Ishikawa (cell line): ENCODE data around the gene PITPNC1.

Experiments
- CEBPB ChIP-seq: IDR thresholded peaks from 2 replicates; pipeline ENCODE4 v1.6.1; 2012
- CREB1 ChIP-seq: IDR thresholded peaks from 2 replicates; pipeline ENCODE4 v1.6.1; 2012; ENCODE audit warnings: low read depth
- EGR1 ChIP-seq: IDR thresholded peaks from 2 replicates; pipeline ENCODE4 v1.6.1; 2012
- EP300 ChIP-seq: IDR thresholded peaks from 2 replicates; pipeline ENCODE4 v1.6.1; 2012; ENCODE audit warnings: borderline replicate concordance
- FOXM1 ChIP-seq: IDR thresholded peaks from 2 replicates; pipeline ENCODE4 v1.6.1; 2012; ENCODE audit warnings: low read depth, borderline replicate concordance
- NFIC ChIP-seq: IDR thresholded peaks from 2 replicates; pipeline ENCODE4 v1.6.1; 2012
- RAD21 ChIP-seq: IDR thresholded peaks from 2 replicates; pipeline ENCODE4 v1.6.1; 2012; ENCODE audit warnings: low read depth
- REST ChIP-seq: IDR thresholded peaks from 2 replicates; pipeline ENCODE4 v1.6.1; 2012; ENCODE audit warnings: low read depth, mild to moderate bottlenecking
- TAF1 ChIP-seq: IDR thresholded peaks from 2 replicates; pipeline ENCODE4 v1.6.1; 2012; ENCODE audit warnings: low read depth, mild to moderate bottlenecking
- TCF12 ChIP-seq: IDR thresholded peaks from 2 replicates; pipeline ENCODE4 v1.6.1; 2012; ENCODE audit warnings: low read depth
- TEAD4 ChIP-seq: IDR thresholded peaks from 2 replicates; pipeline ENCODE4 v1.6.1; 2012
- YY1 ChIP-seq: IDR thresholded peaks from 2 replicates; pipeline ENCODE4 v1.6.1; 2012; ENCODE audit warnings: low read depth
- ZBTB7A ChIP-seq: IDR thresholded peaks from 2 replicates; pipeline ENCODE4 v1.6.1; 2012; ENCODE audit warnings: low read depth
- TF ChIP-seq, protein P1 (sequence below): IDR thresholded peaks from 2 replicates; pipeline ENCODE4 v1.6.1; 2012

DNA sequence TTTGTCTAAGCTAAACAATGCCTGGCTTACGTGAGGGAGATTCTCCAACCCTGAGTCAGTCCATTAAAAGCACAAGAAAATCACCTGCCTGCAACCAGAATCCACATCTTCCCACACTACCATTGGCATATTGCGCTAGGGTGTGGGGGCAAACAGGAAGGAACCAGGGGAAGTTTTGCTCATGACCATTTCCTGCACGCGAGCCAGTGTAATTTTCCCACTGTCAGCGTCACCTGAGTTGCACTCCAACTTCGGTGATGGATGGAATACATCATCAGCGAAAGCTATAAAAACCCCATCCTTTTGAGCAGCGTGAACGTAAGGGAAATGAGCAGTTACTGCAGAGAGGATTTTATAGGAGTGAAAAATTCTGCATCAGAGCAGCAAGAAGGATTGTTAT lies 172.7 kb downstream of the PITPNC1 start:
- TF ChIP-seq REST (no peak), EGR1 (no peak), RAD21 (no peak), EP300 (no peak), TAF1 (no peak), YY1 (no peak), FOXM1 (no peak), ZBTB7A (no peak), CREB1 (no peak), CEBPB (no peak), TEAD4 (no peak), NFIC (no peak), TCF12 (no peak)
- TF ChIP-seq, protein P1, sequence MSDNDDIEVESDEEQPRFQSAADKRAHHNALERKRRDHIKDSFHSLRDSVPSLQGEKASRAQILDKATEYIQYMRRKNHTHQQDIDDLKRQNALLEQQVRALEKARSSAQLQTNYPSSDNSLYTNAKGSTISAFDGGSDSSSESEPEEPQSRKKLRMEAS: no peak
